Stimulated activated CD4-positive, alpha-beta T cell treated with anti-CD3 and anti-CD28 coated beads, Interleukin-4, amount 100 ng/mL, for 4 hours (primary cell): Measurements from ENCODE around the gene SNRNP25.

Source experiments
- DNase-seq, 2 experiments: peaks; one replicate each; pipeline ENCODE4 v3.0.0-alpha.2; 2020

SNRNP25 gene

GRCh38 chr16:63998-64913 lies 10.6 kb downstream of the SNRNP25 start:
- DNase-seq, result no peak

- DNase-seq, result no peak
These were observed 11.3 kb downstream of the SNRNP25 start for GRCh38 chr16:64914-65255.

DNA sequence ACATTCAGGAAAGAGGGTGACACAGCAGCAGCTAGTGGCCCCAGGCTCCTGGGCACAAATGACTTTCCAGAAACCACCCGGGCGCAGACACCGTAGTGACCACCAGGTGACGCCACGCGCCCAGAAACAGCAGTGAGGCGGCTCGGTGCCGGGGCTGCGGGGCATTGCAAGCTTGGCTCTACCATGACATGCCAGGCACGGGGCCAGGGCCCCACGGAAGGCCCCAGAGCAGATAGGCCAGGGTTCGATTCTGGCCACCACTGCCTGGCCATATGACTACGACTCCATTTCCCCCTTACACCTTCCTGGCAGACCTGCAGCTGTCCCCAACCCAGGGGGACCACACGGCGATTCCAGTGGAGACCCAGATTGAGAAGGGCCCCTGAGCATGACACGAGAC lies 12.1 kb downstream of the SNRNP25 start:
- peak; percentile 77 to 84 for DNase-seq

DNA sequence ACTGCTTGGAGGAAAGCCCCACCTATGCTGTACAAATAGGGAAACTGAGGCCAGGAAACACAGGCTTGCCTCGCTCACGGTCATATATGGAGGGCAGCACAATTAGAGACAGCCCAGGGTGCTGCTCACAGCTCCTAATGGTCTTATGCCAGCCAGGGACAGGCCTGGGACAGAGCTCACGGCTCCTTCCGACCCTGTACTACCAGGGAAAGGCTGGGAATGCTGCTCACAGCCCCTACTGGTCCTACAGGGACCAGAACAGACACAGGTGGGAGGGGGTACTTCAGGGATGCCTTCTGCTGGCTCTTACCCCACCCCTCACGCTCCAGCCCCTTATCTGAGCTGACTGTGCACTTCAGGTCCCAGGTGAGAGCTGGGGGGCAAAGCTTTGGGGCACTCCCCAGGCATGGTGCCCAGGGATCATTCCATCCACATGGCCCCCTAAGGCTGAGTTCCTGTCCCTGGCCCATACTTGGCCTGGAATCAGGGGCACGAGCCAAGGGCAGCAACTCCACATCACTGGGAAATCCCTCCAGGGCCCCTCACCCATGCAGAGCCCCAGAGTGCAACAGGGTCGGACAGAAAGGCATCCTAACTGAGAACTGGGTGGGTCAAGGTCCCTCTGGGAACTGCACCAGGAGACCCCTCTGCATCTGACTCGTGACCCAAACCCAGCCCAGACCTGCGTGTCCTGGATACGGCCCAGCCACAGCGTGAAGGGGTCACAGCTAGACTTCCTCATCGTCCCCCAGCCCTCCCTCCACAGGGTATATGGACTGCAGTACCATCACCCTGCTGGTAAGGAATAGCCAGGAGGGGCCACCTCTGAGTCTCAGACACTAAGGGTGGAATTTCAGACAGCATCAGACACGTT lies 12.9 kb downstream of the SNRNP25 start:
- no peak for DNase-seq

- no peak for DNase-seq
These were observed 13.7 kb downstream of the SNRNP25 start for GRCh38 chr16:67183-67791.

DNA sequence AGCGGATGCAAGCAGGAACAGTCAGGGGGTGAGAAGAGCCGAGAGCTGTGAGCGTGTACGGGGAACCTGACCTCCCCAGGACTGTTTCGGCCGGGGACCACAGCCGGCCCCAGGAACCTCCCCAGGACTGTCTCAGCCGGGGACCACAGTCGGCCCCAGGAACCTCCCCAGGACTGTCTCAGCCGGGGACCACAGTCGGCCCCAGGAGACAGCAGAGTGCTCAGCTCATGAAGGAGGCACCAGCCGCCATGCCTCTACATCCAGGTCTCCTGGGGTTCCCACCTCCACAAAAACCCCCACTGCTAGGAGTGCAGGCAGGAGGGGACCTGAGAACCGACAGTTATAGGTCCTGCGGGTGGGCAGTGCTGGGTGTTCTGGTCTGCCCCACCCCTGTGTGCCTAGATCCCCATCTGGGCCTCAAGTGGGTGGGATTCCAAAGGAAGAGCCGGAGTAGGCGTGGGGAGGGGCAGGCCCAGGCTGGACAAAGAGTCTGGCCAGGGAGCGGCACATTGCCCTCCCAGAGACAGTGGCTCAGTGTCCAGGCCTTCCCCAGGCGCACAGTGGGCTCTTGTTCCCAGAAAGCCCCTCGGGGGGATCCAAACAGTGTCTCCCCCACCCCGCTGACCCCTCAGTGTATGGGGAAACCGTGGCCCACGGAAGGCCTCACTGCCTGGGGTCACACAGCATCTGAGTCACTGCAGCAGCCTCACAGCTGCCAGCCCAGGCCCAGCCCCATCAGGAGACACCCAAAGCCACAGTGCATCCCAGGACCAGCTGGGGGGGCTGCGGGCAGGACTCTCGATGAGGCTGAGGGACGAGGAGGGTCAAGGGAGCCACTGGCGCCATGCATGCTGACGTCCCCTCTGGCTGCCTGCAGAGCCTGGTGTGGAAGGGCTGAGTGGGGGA lies 14.5 kb downstream of the SNRNP25 start:
- DNase-seq, result no peak

DNA sequence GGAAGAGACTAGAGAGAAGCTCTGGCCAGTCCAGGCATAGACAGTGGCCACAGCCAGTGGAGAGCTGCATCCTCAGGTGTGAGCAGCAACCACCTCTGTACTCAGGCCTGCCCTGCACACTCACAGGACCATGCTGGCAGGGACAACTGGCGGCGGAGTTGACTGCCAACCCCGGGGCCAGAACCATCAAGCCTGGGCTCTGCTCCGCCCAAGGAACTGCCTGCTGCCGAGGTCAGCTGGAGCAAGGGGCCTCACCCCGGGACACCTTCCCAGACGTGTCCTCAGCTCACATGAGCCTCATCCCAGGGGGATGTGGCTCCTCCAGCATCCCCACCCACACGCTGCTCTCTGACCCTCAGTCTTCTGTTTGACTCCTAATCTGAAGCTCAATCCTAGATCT lies 15.6 kb downstream of the SNRNP25 start:
- DNase-seq, result no peak

GRCh38 chr16:71210-71539 lies 17.5 kb downstream of the SNRNP25 start:
- no peak for DNase-seq

- no peak for DNase-seq
These were observed 18.1 kb downstream of the SNRNP25 start for GRCh38 chr16:71540-72401.

DNA sequence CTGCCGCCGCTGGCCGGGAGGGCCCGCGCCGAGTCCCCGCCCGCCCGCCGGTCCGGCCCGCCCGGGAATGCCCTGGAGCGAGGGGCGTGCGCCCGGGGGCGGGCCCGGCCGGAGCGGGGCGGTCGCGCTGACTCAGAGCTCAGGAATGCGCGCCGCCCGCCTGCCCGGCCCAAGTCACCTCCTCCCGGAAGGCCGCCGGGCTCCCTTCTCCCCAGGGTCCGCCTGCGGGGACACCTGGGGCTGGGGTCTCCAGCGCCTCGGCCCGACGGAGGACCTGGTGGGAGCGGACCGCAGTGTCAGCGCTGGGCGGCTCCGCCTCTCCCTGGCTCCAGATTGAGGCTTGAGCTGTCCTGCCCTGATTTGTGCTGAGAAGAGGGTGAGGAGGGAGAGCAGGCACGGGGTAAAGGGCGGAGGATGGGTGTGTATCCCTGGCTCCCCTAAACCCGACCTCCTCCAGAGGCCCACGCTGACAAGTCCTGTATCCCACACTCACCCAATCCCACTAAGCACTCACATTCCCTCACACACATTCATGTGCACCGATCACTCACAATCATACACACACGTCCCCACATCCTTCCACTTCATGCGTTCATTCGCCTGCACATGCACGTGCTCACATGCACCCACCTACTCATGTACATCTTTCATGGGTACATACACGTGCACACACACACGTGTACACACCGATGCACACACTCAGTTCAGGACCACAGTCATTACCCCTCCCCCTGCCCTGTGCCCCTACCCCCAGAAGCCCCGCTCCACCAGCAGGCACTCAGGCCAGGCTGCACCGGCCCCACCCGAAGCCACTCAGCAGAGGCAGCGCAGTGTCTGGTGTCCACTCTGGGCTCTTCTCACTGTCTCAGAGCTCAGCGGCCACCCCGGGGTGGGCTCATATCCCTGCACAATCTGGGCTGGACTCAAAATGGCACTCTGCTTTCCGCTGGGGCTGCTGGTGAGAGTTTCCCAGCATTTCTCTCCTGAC lies 19.2 kb downstream of the SNRNP25 start, which contains the start of gene RHBDF1:
Gene RHBDF1 (minus strand): TSS at position 71 of the 988 bp plus-strand sequence. CDS start 7,616 bp downstream, outside the sequence.
- DNase-seq, result no peak

DNA sequence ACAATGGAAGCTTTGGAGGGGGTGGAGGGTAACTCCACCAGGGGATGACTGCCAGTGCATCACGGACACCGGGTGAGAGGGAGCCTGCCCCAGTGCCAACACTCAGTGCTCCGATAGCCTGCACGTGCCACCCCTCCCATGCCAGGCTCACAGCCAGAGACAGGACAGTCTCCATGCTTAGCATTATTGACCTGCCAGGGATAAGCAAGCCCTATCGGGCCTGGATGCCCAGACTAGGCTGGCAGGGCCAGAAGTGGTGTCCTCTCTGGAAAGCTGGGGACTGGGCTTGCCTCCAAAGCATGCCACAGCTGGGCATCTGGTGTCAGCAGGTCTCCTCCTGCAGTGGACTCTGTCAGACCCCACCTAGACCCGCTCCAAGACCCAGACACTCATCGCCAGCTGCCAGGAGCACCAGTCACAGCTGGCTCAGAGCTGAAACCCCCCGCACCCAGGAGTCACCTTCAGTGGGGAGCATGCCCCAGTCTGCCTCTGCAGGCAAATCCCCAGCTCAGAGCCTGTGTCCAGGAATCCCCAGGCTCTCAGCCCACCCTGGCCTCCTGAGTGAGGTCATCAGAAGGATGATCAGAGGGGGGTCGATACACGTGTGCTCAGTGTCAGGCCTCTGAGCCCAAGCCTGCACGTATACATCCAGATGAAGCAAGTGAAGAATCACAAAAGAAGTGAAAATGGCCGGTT lies 20.6 kb downstream of the SNRNP25 start:
- no peak for DNase-seq

DNA sequence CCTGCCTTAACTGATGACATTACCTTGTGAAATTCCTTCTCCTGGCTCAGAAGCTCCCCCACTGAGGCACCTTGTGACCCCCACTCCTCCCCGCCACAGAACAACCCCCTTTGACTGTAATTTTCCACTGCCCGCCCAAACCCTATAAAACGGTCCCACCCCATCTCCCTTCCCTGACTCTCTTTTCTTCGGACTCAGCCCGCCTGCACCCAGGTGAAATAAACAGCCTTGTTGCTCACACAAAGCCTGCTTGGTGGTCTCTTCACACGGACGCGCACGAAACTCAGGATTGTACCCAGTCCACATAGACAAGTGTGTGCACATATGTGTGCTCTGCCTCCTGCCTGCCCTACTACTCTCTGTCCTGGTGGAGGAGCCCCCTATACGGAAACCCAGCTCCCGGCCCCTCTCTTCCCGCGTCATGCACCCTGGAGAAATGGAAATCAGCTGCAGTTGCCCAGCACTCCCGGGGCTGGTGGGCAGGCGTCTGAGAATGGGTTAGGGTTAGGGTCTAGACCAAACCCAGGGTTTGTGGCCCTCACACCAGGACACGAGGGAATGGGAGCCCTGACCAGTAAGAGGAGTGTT lies 21.2 kb downstream of the SNRNP25 start:
- no peak for DNase-seq

GRCh38 chr16:75580-76501 lies 22.2 kb downstream of the SNRNP25 start:
- no peak for DNase-seq

- DNase-seq, result no peak
These were observed 23.1 kb downstream of the SNRNP25 start for GRCh38 chr16:76535-77272.

GRCh38 chr16:77273-77806 lies 23.7 kb downstream of the SNRNP25 start:
- peak; percentile 18 to 35 for DNase-seq

- DNase-seq, result peak; percentile 78 to 86
These were observed 24.3 kb downstream of the SNRNP25 start, which contains the start of gene MPG for GRCh38 chr16:77807-78443. MPG (plus strand) TSS chr16:78225; CDS start chr16:78310, 85 bp downstream.
